Esophagus squamous epithelium (tissue), 5 donors: Measurements from ENCODE around the gene PRKN. TPM values are rescaled to one million over a fixed set of nuclear protein-coding genes. Genes with fewer than 3 reads are reported as not detected.

Experiments
- DNase-seq: peaks from one replicate; lab custom pipeline; 2025; lab: John Stamatoyannopoulos, UW
- H3K27ac ChIP-seq, 4 donors: fragments of 200-600 bp; sonication (generic); one replicate each; pipeline ENCODE4 v1.5.1; 2016 to 2019; ENCODE audit warnings: mild to moderate bottlenecking in 1 of 4
- H3K27me3 ChIP-seq, 4 donors: fragments of 200-600 bp; sonication (generic); 1 replicate in 3 of 4; 2 replicates in 1 of 4; pipeline versions ENCODE4 v1.5.1 to v1.6.0; 2017 to 2021; ENCODE audit warnings: antibody characterized with exemption in 1 of 4
- H3K36me3 ChIP-seq, 3 donors: fragments of 200-600 bp; sonication (generic); one replicate each; pipeline ENCODE4 v1.5.1; 2016 to 2019
- H3K4me1 ChIP-seq, 3 donors: fragments of 200-600 bp; sonication (generic); one replicate each; pipeline ENCODE4 v1.5.1; 2017 to 2019
- H3K4me3 ChIP-seq, 4 donors: fragments of 200-600 bp; sonication (generic); 1 replicate in 3 of 4; 2 replicates in 1 of 4; pipeline ENCODE4 v1.5.1; 2016 to 2019; ENCODE audit warnings: mild to moderate bottlenecking in 2 of 4, moderate library complexity in 1 of 4
- H3K9me3 ChIP-seq, 3 donors: fragments of 200-600 bp; sonication (generic); one replicate each; pipeline ENCODE4 v1.5.1; 2016 to 2019
- CTCF ChIP-seq, 6 experiments: fragments of 450-650 bp in 4 of 6; fragments of 200-600 bp in 2 of 6; sonication (generic) in 2 of 6; IDR thresholded peaks; one replicate each; pipeline ENCODE4 v1.5.1; 2016 to 2019; ENCODE audit warnings: antibody characterized with exemption in 6 of 6, mild to moderate bottlenecking in 4 of 6, moderate library complexity in 4 of 6
- POLR2A ChIP-seq, 4 donors: fragments of 450-650 bp; IDR thresholded peaks; one replicate each; pipeline ENCODE4 v1.6.1; 2017; ENCODE audit warnings: antibody characterized with exemption in 4 of 4, mild to moderate bottlenecking in 4 of 4, moderate library complexity in 3 of 4
- WGBS, 2 donors: methylation state at CpG; one replicate each; pipeline ENCODE4 v1.1.5; 2018; 5-methylcytosine and 5-hydroxymethylcytosine counted together
- intact Hi-C: fragments of 100-400 bp; cut with DNase I; formaldehyde crosslinking; loops from one replicate; pipeline ENCODE4 v1.15.0; 2022
- total RNA-seq, 4 donors: library from RNA; depleted of rRNA; stranded (reverse); fragments of >200 nt; gene quantifications; one replicate each; pipeline ENCODE4 v1.1.0, GENCODE V29; 2016
- donor health status: DM: yes; HTN: yes; CAD: no.

The PRKN gene
- total RNA-seq, 4 donors from 2014 or later, result 0.70 to 5.5 (median 2.2) TPM

- no peaks in the 10 kb centered on the region for H3K27me3 ChIP-seq
- WGBS, 2 donors, result 84 to 88% methylated on average over 9 of the region's 9 CpGs
- intact Hi-C loops, result no loop called here
- no peaks in the 10 kb centered on the region for H3K36me3 ChIP-seq
- no peaks in the 10 kb centered on the region for H3K9me3 ChIP-seq
- H3K4me1 ChIP-seq, result no peaks in the 10 kb centered on the region
- TF ChIP-seq POLR2A (IDR thresholded peaks at IDR 0.05) (no peak), CTCF (IDR thresholded peaks at IDR 0.05) (no peak)
- no peak for DNase-seq
- H3K4me3 ChIP-seq, result no peak overlapping the region
- no peak overlapping the region for H3K27ac ChIP-seq
Observed at GRCh38 chr6:162063666-162064065, 663.9 kb downstream of the PRKN start.

- no peak overlapping the region for H3K27ac ChIP-seq
- no peaks in the 10 kb centered on the region for H3K27me3 ChIP-seq
- no peak for DNase-seq
- TF ChIP-seq CTCF (IDR thresholded peaks at IDR 0.05) (no peak), POLR2A (IDR thresholded peaks at IDR 0.05) (no peak)
- no peaks in the 10 kb centered on the region for H3K4me1 ChIP-seq
- 62 to 66% methylated on average over 10 of the region's 11 CpGs for WGBS, 2 donors
- H3K4me3 ChIP-seq, result no peak overlapping the region
- no peaks in the 10 kb centered on the region for H3K9me3 ChIP-seq
- intact Hi-C loops, result no loop called here
- H3K36me3 ChIP-seq, result no peaks in the 10 kb centered on the region
Observed at GRCh38 chr6:162058281-162058875, 669.2 kb downstream of the PRKN start.

GRCh38 chr6:162056745-162057144, 670.8 kb downstream of the PRKN start:
- WGBS, 2 donors, result 34 to 44% methylated on average over 4 to 8 of the region's 8 CpGs
- no peaks in the 10 kb centered on the region for H3K9me3 ChIP-seq
- intact Hi-C loops, result no loop called here
- H3K36me3 ChIP-seq, result no peaks in the 10 kb centered on the region
- no peaks in the 10 kb centered on the region for H3K27me3 ChIP-seq
- no peak for DNase-seq
- no peak overlapping the region for H3K4me3 ChIP-seq
- no peak overlapping the region for H3K27ac ChIP-seq
- no peaks in the 10 kb centered on the region for H3K4me1 ChIP-seq
- TF ChIP-seq POLR2A (IDR thresholded peaks at IDR 0.05) (no peak), CTCF (IDR thresholded peaks at IDR 0.05) (no peak)

GRCh38 chr6:162056061-162056460, 671.5 kb downstream of the PRKN start:
- H3K4me1 ChIP-seq, result no peaks in the 10 kb centered on the region
- 91% methylated on average over 10 to 11 of the region's 11 CpGs for whole genome bisulfite sequencing, 2 donors
- intact Hi-C loops, result no loop called here

GRCh38 chr6:162055365-162055764, 672.2 kb downstream of the PRKN start:
- no peak for TF ChIP-seq POLR2A (IDR thresholded peaks at IDR 0.05)
- no peak for TF ChIP-seq CTCF (IDR thresholded peaks at IDR 0.05)
- H3K27ac ChIP-seq, result no peak overlapping the region
- no peaks in the 10 kb centered on the region for H3K27me3 ChIP-seq
- no peaks in the 10 kb centered on the region for H3K4me1 ChIP-seq
- intact Hi-C loops, result no loop called here
- no peaks in the 10 kb centered on the region for H3K9me3 ChIP-seq
- no peaks in the 10 kb centered on the region for H3K36me3 ChIP-seq
- no peak overlapping the region for H3K4me3 ChIP-seq
- no peak for DNase-seq
- 69 to 77% methylated on average over 7 of the region's 7 CpGs for WGBS, 2 donors

More at GRCh38 chr6:162056061-162056460, 671.5 kb downstream of the PRKN start:
- Histone ChIP-seq H3K27ac (no peak overlapping the region), H3K4me3 (no peak overlapping the region), H3K27me3 (no peaks in the 10 kb centered on the region), H3K36me3 (no peaks in the 10 kb centered on the region), H3K9me3 (no peaks in the 10 kb centered on the region)
- no peak for DNase-seq
- TF ChIP-seq CTCF (IDR thresholded peaks at IDR 0.05) (no peak), POLR2A (IDR thresholded peaks at IDR 0.05) (no peak)
